Fibroblast of lung (primary cell): ENCODE results near the gene CCDC88C. TPM values are rescaled to one million over a fixed set of nuclear protein-coding genes. Genes with fewer than 3 reads are reported as not detected.

Source experiments
- DNase-seq, 2 donors: peaks; one replicate each; pipeline versions ENCODE4 v3.0.0 to v3.0.0-alpha.2; 2010; ENCODE audit warnings: low read depth in 2 of 2
- H2AFZ ChIP-seq: 2 replicates; pipeline ENCODE4 v1.5.1; 2012; ENCODE audit warnings: low read length, control low read depth, inconsistent platforms
- H3K27ac ChIP-seq: 2 replicates; pipeline ENCODE4 v1.5.1; 2011; ENCODE audit warnings: low read length, control low read depth; ENCODE audit not compliant: insufficient read depth
- H3K27me3 ChIP-seq: 2 replicates; pipeline ENCODE4 v1.5.1; 2011; ENCODE audit warnings: mild to moderate bottlenecking, low read length; ENCODE audit not compliant: control insufficient read depth, insufficient read depth
- H3K36me3 ChIP-seq: 2 replicates; pipeline ENCODE4 v1.5.1; 2011; ENCODE audit warnings: low read length; ENCODE audit not compliant: control insufficient read depth, insufficient read depth
- H3K4me1 ChIP-seq: 2 replicates; pipeline ENCODE4 v1.5.1; 2011; ENCODE audit warnings: low read length; ENCODE audit not compliant: control insufficient read depth, insufficient read depth; ENCODE audit errors: extremely low read depth
- H3K4me2 ChIP-seq: 2 replicates; pipeline ENCODE4 v1.5.1; 2011; ENCODE audit warnings: low read length, control low read depth; ENCODE audit not compliant: insufficient read depth; ENCODE audit errors: extremely low read depth
- H3K4me3 ChIP-seq, 4 experiments: fragments of 200-600 bp in 1 of 4; sonication (generic) in 1 of 4; replicated peaks in 1 of 4; 2 replicates each; pipeline ENCODE4 v1.5.1; 2011 to 2016; ENCODE audit warnings: low read length in 4 of 4, low read depth in 3 of 4, mild to moderate bottlenecking in 3 of 4, control low read depth in 2 of 4, inconsistent platforms in 1 of 4, mixed read lengths in 1 of 4; ENCODE audit not compliant: insufficient read depth in 1 of 4; ENCODE audit errors: control extremely low read depth in 1 of 4
- H3K79me2 ChIP-seq: 2 replicates; pipeline ENCODE4 v1.5.1; 2012; ENCODE audit warnings: mild to moderate bottlenecking, low read length, inconsistent platforms; ENCODE audit not compliant: control insufficient read depth, insufficient read depth
- H3K9ac ChIP-seq: 2 replicates; pipeline ENCODE4 v1.5.1; 2011; ENCODE audit warnings: mild to moderate bottlenecking, low read length, control low read depth; ENCODE audit not compliant: insufficient read depth
- H3K9me3 ChIP-seq: 2 replicates; pipeline ENCODE4 v1.5.1; 2012; ENCODE audit warnings: low read depth, low read length; ENCODE audit not compliant: control insufficient read depth, insufficient read depth
- H4K20me1 ChIP-seq: 2 replicates; pipeline ENCODE4 v1.5.1; 2011; ENCODE audit warnings: low read length; ENCODE audit not compliant: control insufficient read depth, insufficient read depth; ENCODE audit errors: extremely low read depth
- CTCF ChIP-seq, 2 donors: IDR thresholded peaks in 1 of 2; conservative IDR thresholded peaks in 1 of 2; 1 replicate in 1 of 2; 2 replicates in 1 of 2; pipeline ENCODE4 v1.5.1; 2011 to 2012; ENCODE audit warnings: low read length in 2 of 2, control low read depth in 1 of 2, inconsistent platforms in 1 of 2, low read depth in 1 of 2, mild to moderate bottlenecking in 1 of 2
- EZH2 ChIP-seq: IDR thresholded peaks from 2 replicates; pipeline ENCODE4 v1.5.1; 2012; ENCODE audit warnings: low read length, control low read depth, mild to moderate bottlenecking; ENCODE audit errors: missing control alignments
- polyA plus RNA-seq, 2 donors: library from polyadenylated mRNA; depleted of rRNA in 1 of 2; stranded (reverse) in 1 of 2; unstranded in 1 of 2; fragments of >200 nt; gene quantifications; 2 replicates each; pipeline ENCODE4 v1.2.1, GENCODE V29; 2011 to 2012; ENCODE audit warnings: missing spikeins in 1 of 2
- total RNA-seq: library from RNA; depleted of rRNA; stranded (reverse); fragments of >200 nt; gene quantifications from 2 replicates; pipeline ENCODE4 v1.2.1, GENCODE V29; 2014

CCDC88C gene
- total and polyA plus RNA-seq, 2 donors (not counting 1 experiment from before 2014, with no cell fraction given): 0.02 to 0.17 TPM

GRCh38 chr14:91326514-91327249 lies 90.9 kb downstream of the CCDC88C start:
- Histone ChIP-seq H4K20me1 (no peaks in the 10 kb centered on the region), H2AFZ (no peak overlapping the region), H3K27me3 (no peaks in the 10 kb centered on the region), H3K4me1 (no peaks in the 10 kb centered on the region), H3K27ac (no peak overlapping the region), H3K9me3 (no peaks in the 10 kb centered on the region), H3K9ac (no peak overlapping the region), H3K79me2 (no peaks in the 10 kb centered on the region), H3K36me3 (no peaks in the 10 kb centered on the region), H3K4me3 (no peak overlapping the region), H3K4me2 (no peak overlapping the region)
- no peak for DNase-seq
- TF ChIP-seq EZH2 (no peak), CTCF (conservative IDR thresholded peaks at IDR 0.05 in 1 of 2, IDR thresholded peaks at IDR 0.05 in 1 of 2; ENCODE audit: low read depth in 1 of 2, low read length in 2 of 2) (no peak)

GRCh38 chr14:91324606-91325575 lies 92.7 kb downstream of the CCDC88C start:
- Histone ChIP-seq H3K27ac (no peak overlapping the region), H3K27me3 (no peaks in the 10 kb centered on the region), H3K4me3 (no peak overlapping the region), H3K4me2 (peak overlapping the region; percentile 44), H4K20me1 (no peaks in the 10 kb centered on the region), H3K36me3 (no peaks in the 10 kb centered on the region), H3K9me3 (no peaks in the 10 kb centered on the region), H3K9ac (no peak overlapping the region), H3K4me1 (no peaks in the 10 kb centered on the region), H3K79me2 (no peaks in the 10 kb centered on the region), H2AFZ (no peak overlapping the region)
- TF ChIP-seq CTCF (conservative IDR thresholded peaks at IDR 0.05 in 1 of 2, IDR thresholded peaks at IDR 0.05 in 1 of 2; ENCODE audit: low read depth in 1 of 2, low read length in 2 of 2) (no peak), EZH2 (no peak)
- no peak for DNase-seq
